HPDE6-E6E7 (cell line): Measurements from ENCODE around the gene HSFX2.
A peak's percentile ranks its signal among the peaks of the same experiment; 100 is the strongest.
"Not testable (repeated sequence)": the region's sequence is repeated elsewhere in the genome, so short reads cannot be mapped to it uniquely, and the experiment has no call there.

ENCODE experiments used
- DNase-seq: peaks from one replicate; pipeline ENCODE4 v3.0.0; 2011; ENCODE audit warnings: missing footprints; ENCODE audit errors: extremely low spot score

Gene HSFX2, protein sequence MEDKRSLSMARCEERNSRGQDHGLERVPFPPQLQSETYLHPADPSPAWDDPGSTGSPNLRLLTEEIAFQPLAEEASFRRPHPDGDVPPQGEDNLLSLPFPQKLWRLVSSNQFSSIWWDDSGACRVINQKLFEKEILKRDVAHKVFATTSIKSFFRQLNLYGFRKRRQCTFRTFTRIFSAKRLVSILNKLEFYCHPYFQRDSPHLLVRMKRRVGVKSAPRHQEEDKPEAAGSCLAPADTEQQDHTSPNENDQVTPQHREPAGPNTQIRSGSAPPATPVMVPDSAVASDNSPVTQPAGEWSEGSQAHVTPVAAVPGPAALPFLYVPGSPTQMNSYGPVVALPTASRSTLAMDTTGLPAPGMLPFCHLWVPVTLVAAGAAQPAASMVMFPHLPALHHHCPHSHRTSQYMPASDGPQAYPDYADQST

DNA sequence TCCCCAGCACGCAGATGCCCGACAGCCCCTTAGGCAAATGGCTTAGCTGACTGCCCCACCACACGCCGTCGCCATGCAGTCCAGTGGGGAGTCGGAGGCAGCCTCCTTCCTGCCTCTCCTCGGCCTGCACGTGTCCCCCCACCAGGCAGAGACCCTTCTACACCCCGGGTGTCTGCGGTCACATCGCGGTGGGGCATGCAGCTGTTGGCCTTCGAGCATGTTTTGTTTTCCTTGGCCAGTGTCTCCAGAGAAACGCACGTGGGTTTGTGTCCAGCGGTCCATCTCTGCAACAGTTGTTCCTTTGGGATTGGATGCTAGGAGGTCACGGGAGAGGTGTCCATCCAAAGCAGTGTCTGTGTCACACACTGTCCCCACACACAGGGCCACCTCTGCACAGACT lies at the start of gene HSFX2:
HSFX2 (minus strand) TSS at position 101 of the 400 bp plus-strand sequence. CDS start 614 bp downstream, outside the sequence.
- not testable (repeated sequence) for DNase-seq

DNA sequence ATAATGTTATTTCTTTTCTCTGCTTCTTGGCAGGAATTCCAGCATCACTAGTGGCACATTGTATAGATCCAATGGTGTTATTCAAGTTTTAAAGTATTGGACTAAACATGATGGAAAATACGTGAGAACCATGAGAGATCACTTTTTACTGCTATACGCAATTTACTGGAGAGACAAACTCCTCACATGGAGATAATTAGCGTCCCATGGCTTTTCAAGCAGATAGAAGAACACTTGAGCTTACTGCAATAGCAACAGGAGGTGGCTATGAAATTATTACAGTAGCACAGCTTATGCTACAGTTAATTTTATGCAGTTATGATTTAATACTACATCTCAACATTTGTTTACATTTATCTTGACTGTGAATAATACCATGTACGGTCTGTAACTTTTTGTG lies 48.4 kb upstream of the HSFX2 start:
- DNase-seq, result no peak

DNA sequence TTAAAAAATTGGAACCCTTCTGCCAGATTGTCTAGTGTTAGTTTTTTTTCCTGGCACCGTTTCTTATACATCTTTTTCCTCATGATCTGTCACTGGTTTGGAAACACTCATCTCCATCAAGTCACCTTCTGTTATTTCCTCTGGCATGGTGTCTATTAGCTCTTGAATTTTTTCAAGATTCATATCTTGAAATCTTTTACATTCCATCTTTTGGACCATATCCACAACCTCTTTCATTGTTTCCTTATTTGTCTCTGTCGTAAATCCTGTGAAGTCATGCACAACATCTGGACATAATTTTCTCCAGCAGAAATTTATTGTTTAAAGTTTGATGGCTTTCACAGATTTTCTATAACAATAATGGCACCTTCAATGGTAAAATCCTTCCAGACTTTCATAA lies 46.7 kb upstream of the HSFX2 start:
- DNase-seq, result no peak

DNA sequence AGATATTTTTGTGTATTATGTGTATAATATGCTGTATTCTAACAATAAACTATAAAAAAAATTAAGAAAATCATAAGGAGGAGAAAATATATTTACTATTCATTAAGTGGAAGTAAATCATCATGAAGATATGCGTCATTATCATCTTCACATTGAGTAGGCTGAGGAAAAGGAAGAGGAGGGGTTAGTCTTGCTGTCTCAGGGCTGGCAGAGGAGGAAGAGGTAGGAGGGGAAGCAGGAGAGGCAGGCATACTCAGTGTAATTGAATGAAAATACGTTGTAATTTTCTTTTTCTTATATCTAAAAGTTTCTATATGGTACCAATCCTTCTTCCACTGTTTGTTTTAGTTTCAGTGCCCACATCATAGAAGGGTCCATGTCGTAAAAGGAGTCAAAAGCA lies 46.3 kb upstream of the HSFX2 start:
- no peak for DNase-seq

DNA sequence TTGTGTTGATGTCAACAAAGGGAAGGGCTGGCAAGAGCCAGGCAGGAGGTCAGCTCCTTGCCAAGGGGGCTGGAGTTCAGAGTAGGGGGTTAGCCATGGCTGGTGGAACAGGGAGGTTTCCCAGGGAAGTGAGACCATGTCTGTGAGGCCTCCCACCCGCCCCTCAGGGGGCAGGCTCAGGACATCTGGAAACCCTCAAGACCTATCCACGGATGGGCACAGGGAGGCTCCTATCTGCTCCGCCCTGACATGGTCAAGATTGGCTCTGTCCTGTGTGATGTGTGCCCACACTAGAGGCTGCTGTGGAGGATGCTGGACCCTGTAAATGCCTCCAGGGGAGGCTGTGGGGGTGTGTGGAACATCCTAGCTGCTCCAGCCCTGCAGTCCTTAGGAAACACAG lies 44.5 kb upstream of the HSFX2 start:
- DNase-seq, result no peak

DNA sequence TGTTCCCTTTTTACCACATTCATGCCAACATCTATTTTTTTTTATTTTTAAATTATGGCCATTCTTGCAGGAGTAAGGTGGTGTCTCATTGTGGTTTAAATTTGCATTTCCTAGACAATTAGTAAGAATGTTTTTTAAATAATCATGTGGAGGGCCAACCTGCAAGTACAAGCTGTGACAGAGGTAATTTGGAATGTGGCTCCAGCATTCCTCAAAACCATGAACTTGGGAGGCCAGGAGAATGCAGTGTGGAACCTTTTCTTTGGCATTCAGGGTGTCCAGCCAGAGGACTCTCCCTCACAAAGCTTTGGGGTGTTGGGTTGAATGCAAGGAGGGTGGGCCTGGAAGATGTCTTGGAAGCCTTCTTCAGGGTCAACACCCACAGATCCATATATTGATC lies 43.7 kb upstream of the HSFX2 start:
- DNase-seq, result no peak

DNA sequence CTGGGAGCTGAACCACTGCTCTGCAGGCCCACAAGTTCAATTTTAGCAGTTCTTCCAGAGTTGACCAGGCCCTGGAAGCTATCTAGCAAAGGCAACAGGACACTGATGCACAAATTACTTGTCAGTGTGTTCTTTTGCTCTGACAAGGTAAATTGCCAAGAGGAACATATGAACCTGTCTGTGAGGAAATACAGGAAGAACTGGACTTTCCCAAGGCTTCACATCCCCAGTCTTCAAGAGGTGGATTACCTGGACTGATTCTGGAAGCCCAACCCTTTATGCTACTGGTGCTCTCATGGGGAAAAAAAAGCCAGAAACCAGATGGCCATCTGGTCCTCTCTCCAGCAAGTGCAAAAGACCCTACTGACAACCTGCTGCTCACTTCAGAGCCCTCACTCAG lies 38.4 kb upstream of the HSFX2 start:
- DNase-seq, result no peak

DNA sequence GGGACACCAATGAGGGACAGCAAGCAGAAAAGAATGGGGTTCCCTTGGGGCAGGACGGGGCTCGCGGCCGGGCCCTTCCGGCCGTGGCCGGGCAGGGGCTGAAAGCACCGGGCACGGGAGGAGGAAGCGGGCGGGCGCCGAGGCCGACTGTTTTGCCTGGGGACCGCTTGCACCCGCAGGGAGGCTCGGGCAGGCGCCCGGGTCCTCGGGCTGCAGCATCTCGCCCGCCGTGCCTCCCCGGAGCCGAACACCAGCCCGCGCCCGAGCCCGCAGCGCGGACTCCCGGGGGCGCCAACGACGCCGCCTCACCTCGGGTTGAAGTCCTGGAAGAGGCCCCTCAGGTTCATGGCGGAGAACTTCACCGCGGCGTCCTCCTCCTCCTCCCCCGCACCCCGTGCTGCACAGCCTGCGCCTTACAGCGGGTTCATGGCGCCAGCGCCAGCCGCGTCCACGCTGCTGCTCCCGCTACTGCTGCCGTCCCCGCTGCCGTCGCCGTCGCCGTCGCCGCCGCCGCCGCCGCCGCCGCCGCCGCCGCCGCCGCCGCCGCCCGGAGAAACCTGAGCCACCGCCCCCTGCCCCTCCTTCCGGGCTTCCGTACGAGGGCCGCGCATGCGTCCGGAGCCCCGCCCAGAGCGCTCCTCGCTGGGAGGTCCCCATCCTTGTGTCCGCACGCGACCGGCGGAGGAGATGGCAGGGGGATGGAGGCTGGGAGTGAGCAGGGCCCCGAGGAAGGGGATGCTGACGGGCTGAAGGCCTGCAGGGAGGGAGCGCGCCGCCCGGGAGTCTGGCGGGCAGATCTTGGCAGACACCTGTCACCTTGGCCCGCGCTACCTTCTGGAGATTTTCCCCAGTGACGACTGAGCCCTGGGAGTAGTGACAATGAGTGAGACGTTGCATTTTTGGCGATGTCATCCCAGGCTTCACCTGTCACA lies 36.4 kb upstream of the HSFX2 start, which contains the start of gene TMEM185A:
TMEM185A (minus strand) TSS at position 559 of the 932 bp plus-strand sequence; CDS start at position 347, 212 bp downstream.
- DNase-seq, result peak; percentile 51

DNA sequence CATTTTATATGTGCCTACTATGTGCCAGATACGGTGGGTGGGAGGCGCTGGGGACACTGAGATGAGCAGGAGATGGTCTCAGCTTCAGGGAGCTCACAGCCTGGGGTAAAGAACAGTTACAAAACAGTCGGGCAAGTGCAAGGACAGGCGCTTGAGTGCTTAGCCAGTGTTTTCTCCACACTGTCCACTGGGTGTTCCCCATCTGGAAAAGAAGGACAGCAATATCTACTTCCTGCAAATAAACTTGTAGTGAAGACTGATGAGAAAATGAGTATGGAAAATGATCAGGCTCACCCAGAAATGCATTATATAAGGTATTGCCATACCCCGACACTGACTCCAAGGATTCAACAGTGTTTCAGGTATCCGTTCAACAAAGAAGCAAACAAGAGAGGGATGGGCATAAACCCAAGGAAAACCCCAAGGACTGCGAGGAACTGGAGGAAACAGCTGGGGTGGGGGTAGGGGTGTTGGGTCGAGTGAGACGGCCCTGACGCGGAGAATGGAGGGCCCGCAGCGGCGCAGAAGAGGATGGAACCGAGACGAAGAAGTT lies 35.6 kb upstream of the HSFX2 start:
- DNase-seq, result peak; percentile 45

DNA sequence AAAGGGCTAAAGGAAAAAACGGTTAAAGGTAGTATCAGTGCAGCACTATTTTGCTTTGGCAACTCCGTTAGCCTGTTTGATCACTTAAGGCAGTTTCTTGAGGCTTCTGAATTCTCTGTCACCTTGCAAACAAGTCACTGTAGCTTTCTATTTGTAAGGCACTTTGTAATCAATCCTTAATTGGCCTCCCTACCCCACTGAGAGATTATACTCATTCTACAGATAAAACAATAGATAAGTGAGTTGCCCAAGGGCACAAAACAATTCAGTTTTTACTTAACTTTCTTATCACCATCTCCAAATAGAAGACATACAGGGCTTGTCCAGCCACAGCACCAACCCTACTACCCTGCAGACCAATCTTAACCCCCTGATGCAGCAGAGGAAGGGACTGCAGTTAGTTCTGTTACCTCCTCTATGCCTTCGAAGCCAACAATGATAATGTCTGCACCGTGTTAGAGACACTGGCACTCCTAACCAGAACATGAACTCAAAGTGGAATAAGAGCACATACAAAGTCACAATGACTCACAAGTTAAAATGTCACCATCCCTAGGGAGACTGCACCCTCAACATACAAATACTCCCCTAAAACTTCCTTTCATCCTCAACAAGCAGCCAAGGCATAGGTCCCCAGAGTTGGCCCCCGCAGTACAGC lies 34.7 kb upstream of the HSFX2 start:
- no peak for DNase-seq

DNA sequence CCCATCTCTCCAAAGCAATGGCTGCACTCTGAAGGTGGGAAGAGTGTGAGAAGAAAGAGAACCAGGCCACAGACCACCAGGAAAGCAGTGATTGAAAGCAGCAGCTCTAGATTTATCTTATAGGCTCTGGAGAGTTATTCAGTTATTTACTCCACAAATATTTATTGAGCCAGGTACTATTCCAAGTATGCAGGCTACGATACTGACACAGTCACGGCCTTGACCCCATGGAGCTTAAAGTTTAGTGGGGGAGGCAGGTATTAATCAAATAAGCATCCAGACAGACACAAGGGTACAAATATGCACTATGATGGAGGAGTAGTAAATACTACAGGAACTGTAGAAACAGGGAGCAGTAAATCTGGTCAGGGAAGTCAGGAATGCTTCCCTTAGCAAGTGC lies 33.7 kb upstream of the HSFX2 start:
- no peak for DNase-seq

DNA sequence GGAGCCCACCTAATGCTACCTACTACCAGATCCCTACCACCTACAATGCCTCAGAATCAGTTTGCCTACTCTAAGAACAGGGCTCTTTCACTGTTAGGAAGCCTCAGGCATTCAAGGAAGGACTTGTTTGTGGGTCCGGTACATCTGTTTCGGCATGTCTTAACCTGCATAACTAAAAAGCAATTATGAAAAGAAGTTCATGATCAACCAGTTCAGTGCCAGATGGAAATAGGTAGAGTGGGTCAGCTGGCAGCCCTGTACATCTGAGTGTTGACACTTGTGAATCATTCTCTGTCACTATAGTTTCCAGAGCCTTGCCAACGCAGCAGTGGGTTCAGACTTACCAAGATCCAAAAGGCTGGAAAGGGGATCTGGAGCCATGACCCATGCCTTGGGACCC lies 33.2 kb upstream of the HSFX2 start:
- peak; percentile 84 for DNase-seq

DNA sequence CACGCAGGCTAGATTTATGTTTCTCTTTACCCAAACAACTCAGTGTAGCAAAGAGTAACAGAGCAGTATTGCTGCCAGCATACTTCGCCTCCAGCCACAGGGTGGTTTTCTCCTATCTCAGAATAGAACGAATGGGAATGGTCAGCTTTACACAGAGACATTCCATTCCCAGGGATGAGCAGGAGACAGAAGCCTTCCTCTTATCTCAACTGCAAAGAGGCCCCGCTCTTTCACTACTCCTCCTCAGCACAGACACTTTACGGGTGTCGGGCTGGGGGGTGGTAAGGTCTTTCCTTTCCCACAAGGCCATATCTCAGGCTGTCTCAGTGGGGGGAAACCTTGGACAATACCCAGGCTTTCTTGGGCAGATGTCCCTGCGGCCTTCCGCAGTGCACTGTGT lies 31.7 kb upstream of the HSFX2 start:
- DNase-seq, result not testable (repeated sequence)

DNA sequence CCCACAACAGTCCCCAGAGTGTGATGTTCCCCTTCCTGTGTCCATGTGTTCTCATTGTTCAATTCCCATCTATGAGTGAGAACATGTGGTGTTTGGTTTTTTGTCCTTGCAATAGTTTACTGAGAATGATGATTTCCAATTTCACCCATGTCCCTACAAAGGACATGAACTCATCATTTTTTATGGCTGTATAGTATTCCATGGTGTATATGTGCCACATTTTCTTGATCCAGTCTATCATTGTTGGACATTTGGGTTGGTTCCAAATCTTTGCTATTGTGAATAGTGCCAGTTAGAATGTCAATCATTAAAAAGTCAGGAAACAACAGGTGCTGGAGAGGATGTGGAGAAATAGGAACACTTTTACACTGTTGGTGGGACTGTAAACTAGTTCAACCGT lies 24.5 kb upstream of the HSFX2 start:
- DNase-seq, result not testable (repeated sequence)

DNA sequence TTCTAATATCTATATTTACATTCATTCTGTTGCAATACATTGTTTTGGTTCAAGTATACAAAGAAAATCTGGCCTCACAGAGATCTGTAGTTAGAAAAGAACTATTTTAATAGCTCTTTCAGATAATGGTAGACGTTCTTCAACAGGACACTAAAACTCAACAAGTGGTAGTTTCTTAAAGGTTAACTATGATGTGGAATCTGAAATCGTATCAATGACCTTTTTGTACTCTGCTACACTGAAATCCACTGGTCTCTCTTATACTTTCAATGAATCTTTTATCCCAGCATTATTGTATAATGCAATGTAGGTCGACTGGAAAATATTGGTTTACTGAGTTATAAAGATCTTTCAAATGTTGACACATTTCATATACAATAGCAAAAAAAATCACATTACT lies 23.8 kb upstream of the HSFX2 start:
- no peak for DNase-seq

DNA sequence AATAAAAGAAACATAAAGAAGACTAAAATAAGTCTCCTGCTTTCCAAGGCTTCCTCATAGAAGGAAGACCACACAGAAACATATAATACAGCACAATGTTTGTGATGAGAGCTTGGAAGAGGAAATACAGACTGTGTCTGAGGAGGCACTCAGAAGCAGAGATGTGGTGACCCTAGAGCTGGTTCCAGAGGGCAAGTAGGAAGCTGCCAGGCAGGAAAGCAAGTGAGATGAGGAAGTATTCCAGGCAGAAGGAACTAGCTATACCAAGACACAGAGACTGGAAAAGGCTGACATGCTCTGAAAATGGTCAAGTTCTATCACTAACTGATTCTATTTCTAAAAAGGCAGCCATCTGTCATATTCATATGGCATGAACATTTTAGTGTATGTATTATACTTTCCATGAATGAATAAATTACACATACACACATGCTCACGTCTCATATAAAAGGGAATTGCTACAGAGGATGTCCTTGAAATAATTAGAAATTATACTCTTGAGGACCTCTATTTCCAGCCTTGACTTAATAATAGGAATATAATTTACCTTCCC lies 16.6 kb upstream of the HSFX2 start:
- no peak for DNase-seq

DNA sequence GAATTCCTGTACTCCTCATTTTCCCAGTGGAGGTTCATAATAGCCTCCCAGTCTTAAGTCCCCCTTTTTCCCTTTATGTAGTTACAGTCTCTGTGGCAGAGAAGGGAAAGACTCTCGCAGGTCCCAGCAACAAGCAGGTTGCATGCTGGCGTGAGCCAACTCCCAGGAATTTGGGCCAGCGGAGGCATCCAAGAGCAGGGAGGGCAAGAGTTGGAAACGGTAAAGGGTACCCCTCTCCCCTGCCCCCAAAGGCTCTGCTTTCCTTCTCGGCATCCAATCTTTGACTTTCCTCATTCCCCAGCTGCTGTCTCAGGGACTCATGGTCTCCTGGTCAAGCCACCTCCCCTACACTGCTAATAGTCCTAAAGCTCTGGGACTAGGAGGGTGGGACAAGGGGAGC lies 15.4 kb upstream of the HSFX2 start:
- no peak for DNase-seq

DNA sequence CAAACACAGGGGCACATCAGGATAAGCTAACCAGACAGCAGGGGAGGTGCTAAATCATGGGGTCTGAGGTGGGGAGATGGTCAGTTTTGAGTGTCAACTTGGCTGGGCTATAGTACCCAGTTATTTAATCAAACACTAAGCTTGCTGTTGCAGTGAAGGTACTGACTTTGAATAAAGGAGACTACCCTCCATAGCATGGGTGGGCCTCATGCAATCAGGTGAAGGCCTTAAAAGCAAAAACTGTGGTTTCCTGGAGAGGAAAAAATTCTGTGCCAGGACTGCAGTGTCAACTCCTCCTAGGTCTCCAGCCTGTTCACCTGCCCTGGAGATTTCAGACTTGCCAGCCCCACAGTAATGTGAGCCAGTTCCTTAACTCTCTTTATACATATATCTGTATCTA lies 12.6 kb upstream of the HSFX2 start:
- DNase-seq, result no peak

DNA sequence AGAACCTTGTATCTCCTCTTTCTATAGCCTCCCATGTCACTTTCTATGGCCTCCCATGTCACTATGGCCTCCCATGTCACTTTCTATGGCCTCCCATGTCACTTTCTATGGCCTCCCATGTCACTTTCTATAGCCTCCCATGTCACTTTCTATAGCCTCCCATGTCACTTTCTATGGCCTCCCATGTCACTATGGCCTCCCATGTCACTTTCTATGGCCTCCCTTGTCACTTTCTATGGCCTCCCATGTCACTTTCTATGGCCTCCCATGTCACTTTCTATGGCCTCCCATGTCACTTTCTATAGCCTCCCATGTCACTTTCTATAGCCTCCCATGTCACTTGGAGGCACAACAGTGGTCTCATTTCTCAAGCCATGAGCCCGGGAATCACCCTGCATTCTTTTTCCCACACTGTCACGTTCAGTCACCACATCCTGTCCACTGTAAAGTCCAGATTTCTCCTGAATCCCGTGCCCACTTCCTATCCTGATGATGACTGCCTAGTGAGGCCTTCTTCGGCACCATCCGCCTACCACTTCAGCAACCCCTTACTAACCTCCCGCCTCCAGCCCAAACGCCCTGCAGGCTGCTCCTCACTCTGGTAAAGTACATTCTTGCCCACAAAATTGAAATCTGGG lies 10.3 kb upstream of the HSFX2 start:
- DNase-seq, result not testable (repeated sequence)

DNA sequence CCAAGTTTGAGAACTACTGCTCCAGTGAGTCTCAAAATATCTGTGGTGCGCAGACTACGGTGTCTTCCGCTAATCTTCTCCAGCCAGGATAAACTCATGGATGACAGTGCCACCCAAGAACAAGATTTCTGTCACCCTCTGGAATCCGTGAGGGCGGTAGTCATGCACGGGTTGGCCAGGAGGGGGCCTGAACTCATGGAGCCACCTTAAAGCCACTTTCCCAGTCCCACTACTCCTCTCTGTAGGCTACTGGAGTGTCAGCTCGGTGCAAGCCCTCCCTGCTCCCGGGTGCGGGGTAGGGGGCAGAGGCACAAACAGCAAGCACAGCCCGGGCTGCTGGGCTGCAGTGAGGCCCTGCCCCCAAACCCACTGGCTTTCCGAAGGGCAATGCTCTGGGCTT lies 3.5 kb upstream of the HSFX2 start:
- not testable (repeated sequence) for DNase-seq

DNA sequence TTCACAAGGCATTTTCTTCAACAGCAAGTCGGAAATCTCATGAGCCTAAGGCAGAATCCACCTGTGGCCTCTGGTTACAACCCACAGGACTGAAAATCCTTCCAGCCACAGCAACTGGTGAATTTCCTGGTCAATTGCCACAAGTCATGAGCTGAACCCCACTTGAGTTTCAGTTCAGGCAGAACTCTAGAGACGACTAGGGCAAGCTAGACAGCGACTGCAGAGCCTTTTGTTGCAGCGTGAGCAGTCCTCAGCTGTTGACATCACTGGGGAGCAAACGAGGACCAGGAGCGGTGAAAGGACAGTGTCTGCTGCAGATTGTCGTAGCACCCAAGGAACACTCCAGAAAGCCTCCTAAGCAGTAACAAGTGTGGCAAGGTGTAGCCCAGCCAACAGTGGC lies 829 bp upstream of the HSFX2 start:
- DNase-seq, result not testable (repeated sequence)
